ENCODE measurements around the gene PIGQ. TPM values are rescaled to one million over a fixed set of nuclear protein-coding genes. Genes with fewer than 3 reads are reported as not detected.

PIGQ gene
- total and polyA plus RNA-seq, 2 of the 4 experiments (the other 2 are of a cell fraction) = 5.9 to 36.8 TPM

- intact Hi-C loops (cut with micrococcal nuclease) (no loop called here), in situ Hi-C loops (cut with MboI; ENCODE audit: low sequenced_read_pairs) (no loop called here), dilution Hi-C loops (cut with HindIII; ENCODE audit: low sequenced_read_pairs, unreplicated experiment) (no loop called here)
- H3K27ac ChIP-seq (ENCODE audit: insufficient read depth, low read length) = no peak overlapping the region
- POLR2A ChIA-PET (ENCODE audit: unreplicated experiment) = no interaction called here
- H4K5ac ChIP-seq (ENCODE audit: low read depth, low read length) = no peak overlapping the region
- no peaks in the 10 kb centered on the region; a peak in 1 of 4 replicates for H3K79me1 ChIP-seq (ENCODE audit: low read depth in 1 of 2, low read length in 2 of 2)
- WGBS, 2 experiments (ENCODE audit: extremely low coverage in 2 of 2, insufficient read length in 1 of 2) = 90% methylated on average over 11 of the region's 32 CpGs; no CpG with 5 or more reads in 1 of the 2 experiments
- H3K4me1 ChIP-seq (ENCODE audit: control insufficient read depth, insufficient read depth, low read length) = 0 out of 2 replicates have a peak, but pooled peaks cover 3% of the 10 kb centered on the region
- H3K9ac ChIP-seq (ENCODE audit: low read depth, low read length) = no peak overlapping the region
- no peak overlapping the region for H3K23ac ChIP-seq (ENCODE audit: low read depth, low read length)
- H3K36me3 ChIP-seq (ENCODE audit: control insufficient read depth, insufficient read depth, low read length) = peaks cover 14% of the 10 kb centered on the region
- H4K8ac ChIP-seq (ENCODE audit: low read depth in 2 of 2, low read length in 2 of 2) = no peak overlapping the region
- H4K91ac ChIP-seq (ENCODE audit: insufficient read depth, low read depth, low read length) = no peak overlapping the region
- H2BK20ac ChIP-seq (ENCODE audit: low read depth, low read length) = no peak overlapping the region
- H3K4me2 ChIP-seq (ENCODE audit: low read depth, low read length) = no peak overlapping the region
- H2BK15ac ChIP-seq (ENCODE audit: low read depth, low read length) = no peak overlapping the region
- no peak for ATAC-seq (ENCODE audit: low read depth)
- H3K4ac ChIP-seq (ENCODE audit: low read depth, low read length) = no peak overlapping the region
- CTCF ChIA-PET = no interaction called here
- no peak for DNase-seq
- peak overlapping the region; percentile 70 for H2AK9ac ChIP-seq (replicated peaks; ENCODE audit: low read depth, low read length, poor library complexity)
- H2BK5ac ChIP-seq (ENCODE audit: low read depth, low read length, poor library complexity, severe bottlenecking) = no peak overlapping the region
- no peak overlapping the region for H3K18ac ChIP-seq (ENCODE audit: low read depth, low read length)
- H2AFZ ChIP-seq (replicated peaks; ENCODE audit: low read length, poor library complexity) = no peak overlapping the region
- BruUV-seq (replicated peaks) = no TSS peak
- no peak overlapping the region for H2BK120ac ChIP-seq (ENCODE audit: low read depth, low read length)
- H2AK5ac ChIP-seq (ENCODE audit: low read depth, low read length) = no peak overlapping the region
- H3K56ac ChIP-seq (ENCODE audit: extremely low read depth, insufficient read depth, low read length) = no peak overlapping the region
- no peaks in the 10 kb centered on the region for H3K9me1 ChIP-seq (ENCODE audit: insufficient read depth, low read length)
- no peaks in the 10 kb centered on the region for H3K9me3 ChIP-seq (ENCODE audit: control insufficient read depth, insufficient read depth, low read length)
- no peak overlapping the region for H3K14ac ChIP-seq (replicated peaks; ENCODE audit: low read depth, low read length)
- H3K27me3 ChIP-seq (ENCODE audit: control insufficient read depth, insufficient read depth, low read length) = peaks cover 29% of the 10 kb centered on the region
- TF ChIP-seq POLR2A (IDR thresholded peaks at IDR 0.05; ENCODE audit: low read depth, low read length) = no peak
- H4K20me1 ChIP-seq (ENCODE audit: insufficient read depth, low read length) = 0 out of 2 replicates have a peak, but pooled peaks cover 9% of the 10 kb centered on the region
- H3K4me3 ChIP-seq (ENCODE audit: insufficient read depth, low read depth, low read length) = no peak overlapping the region
Measured at GRCh38 chr16:555528-556473, 14.0 kb upstream of the PIGQ start.

Measured in IMR-90 (cell line).